Measurements from ENCODE around the gene CDC73. TPM values are rescaled to one million over a fixed set of nuclear protein-coding genes. Genes with fewer than 3 reads are reported as not detected.
A peak's percentile ranks its signal among the peaks of the same experiment; 100 is the strongest.
"Not testable (repeated sequence)": the region's sequence is repeated elsewhere in the genome, so short reads cannot be mapped to it uniquely, and the experiment has no call there.

Gene CDC73
- total and polyA plus RNA-seq, 9 donors: 11.9 to 59.2 (median 52.0) TPM

DNA sequence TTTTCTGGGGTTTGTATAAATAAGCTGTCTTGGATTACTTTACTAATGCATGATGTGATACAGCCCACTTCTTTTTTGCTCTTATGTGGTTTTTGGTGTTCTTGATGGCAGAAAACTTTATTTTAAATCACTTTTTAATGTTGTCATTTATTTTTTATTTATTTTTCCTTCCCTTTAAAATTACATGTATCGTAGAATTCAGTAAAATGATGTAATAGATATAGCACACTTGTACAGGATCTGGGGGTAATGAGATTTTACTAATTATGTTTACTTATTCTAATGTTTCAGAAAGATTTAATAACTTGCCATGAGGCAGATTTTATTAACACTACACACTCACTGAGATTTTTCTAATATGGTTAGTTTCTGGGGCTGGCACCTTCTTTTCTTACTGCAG lies 65.3 kb downstream of the CDC73 start:
- Histone ChIP-seq H3K36me3 (no peaks in the 10 kb centered on the region), H3K4me1 (ENCODE audit: insufficient read depth) (peaks cover 3% of the 10 kb centered on the region), H3K27ac (peak overlapping the region in 1 of 2 donors; percentile 34), H3K9me3 (no peaks in the 10 kb centered on the region), H3K4me3 (no peak overlapping the region), H3K27me3 (no peaks in the 10 kb centered on the region)
- intact Hi-C loops (cut with DNase I): no loop called here
- no peak for DNase-seq
- no peak for TF ChIP-seq EP300 (IDR thresholded peaks at IDR 0.05)
- TF ChIP-seq POLR2A (IDR thresholded peaks at IDR 0.05): no peak
- TF ChIP-seq, protein P1, sequence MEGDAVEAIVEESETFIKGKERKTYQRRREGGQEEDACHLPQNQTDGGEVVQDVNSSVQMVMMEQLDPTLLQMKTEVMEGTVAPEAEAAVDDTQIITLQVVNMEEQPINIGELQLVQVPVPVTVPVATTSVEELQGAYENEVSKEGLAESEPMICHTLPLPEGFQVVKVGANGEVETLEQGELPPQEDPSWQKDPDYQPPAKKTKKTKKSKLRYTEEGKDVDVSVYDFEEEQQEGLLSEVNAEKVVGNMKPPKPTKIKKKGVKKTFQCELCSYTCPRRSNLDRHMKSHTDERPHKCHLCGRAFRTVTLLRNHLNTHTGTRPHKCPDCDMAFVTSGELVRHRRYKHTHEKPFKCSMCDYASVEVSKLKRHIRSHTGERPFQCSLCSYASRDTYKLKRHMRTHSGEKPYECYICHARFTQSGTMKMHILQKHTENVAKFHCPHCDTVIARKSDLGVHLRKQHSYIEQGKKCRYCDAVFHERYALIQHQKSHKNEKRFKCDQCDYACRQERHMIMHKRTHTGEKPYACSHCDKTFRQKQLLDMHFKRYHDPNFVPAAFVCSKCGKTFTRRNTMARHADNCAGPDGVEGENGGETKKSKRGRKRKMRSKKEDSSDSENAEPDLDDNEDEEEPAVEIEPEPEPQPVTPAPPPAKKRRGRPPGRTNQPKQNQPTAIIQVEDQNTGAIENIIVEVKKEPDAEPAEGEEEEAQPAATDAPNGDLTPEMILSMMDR (IDR thresholded peaks at IDR 0.05): no peak
- WGBS, 3 donors: 55 to 71% (median 69%) methylated on average over 1 of the region's 1 CpG

DNA sequence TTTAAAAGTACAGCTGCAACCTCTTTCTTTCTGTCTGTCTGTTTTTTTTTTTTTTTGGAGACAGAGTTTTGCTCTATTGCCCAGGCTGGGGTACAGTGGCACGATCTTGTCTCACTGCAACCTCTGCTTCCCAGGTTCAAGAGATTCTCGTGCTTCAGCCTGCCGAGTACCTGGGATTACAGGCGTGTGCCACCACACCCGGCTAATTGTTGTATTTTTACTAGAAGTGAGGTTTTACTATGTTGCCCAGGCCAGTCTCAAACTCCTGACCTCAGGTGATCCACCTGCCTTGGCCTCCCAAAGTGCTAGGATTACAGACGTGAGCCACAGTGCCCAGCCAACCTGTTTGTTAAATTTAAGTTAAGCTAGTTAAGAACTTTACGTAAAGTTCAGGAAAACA lies 67.1 kb downstream of the CDC73 start:
- H3K4me1 ChIP-seq (ENCODE audit: insufficient read depth); DNase-seq; H3K4me3 ChIP-seq; H3K9me3 ChIP-seq; intact Hi-C loops (cut with DNase I); H3K36me3 ChIP-seq; H3K27me3 ChIP-seq: not testable (repeated sequence)
- peak overlapping the region in 1 of 2 donors; percentile 34 for H3K27ac ChIP-seq
- 81 to 95% (median 90%) methylated on average over 7 of the region's 7 CpGs for WGBS, 3 donors

DNA sequence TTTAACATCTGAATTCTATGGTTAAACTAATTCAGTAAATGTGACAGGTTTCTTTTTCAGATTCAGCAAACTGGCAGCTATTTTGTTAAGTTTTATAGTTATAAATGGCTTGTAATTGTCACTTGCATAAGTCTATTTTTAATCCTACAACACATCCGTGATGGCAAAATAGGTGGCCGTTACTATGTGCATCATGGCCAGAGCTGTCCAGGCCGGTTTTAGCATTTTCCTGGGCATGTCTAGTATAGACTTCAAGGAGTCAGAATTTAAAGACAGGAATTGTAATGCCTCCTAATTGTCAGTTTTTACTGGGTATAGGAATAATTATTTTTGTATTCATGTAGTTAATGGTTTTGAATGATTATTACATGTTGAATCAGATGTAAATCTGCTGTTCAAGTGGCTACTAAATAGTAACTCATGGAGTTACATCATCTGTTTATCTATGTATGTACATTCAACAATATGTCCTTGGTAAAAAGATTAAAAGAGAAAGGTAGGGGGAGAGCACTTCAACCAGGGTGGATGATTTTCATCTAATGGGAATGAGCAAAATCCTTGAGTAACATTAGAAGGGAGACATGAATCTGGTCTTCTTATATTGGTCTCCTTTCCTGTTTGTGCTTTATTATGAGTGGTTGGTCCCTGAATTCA lies 67.7 kb downstream of the CDC73 start:
- H3K36me3 ChIP-seq: no peaks in the 10 kb centered on the region
- TF ChIP-seq EP300 (IDR thresholded peaks at IDR 0.05) (no peak), POLR2A (IDR thresholded peaks at IDR 0.05) (no peak)
- TF ChIP-seq, protein P1 (IDR thresholded peaks at IDR 0.05): no peak
- WGBS, 3 donors: 89 to 95% (median 92%) methylated on average over 3 of the region's 3 CpGs
- H3K27ac ChIP-seq: no peak overlapping the region
- no peaks in the 10 kb centered on the region for H3K27me3 ChIP-seq
- H3K9me3 ChIP-seq: no peaks in the 10 kb centered on the region
- H3K4me3 ChIP-seq: no peak overlapping the region
- DNase-seq: no peak
- intact Hi-C loops (cut with DNase I): no loop called here
- peaks cover 3% of the 10 kb centered on the region for H3K4me1 ChIP-seq (ENCODE audit: insufficient read depth)

DNA sequence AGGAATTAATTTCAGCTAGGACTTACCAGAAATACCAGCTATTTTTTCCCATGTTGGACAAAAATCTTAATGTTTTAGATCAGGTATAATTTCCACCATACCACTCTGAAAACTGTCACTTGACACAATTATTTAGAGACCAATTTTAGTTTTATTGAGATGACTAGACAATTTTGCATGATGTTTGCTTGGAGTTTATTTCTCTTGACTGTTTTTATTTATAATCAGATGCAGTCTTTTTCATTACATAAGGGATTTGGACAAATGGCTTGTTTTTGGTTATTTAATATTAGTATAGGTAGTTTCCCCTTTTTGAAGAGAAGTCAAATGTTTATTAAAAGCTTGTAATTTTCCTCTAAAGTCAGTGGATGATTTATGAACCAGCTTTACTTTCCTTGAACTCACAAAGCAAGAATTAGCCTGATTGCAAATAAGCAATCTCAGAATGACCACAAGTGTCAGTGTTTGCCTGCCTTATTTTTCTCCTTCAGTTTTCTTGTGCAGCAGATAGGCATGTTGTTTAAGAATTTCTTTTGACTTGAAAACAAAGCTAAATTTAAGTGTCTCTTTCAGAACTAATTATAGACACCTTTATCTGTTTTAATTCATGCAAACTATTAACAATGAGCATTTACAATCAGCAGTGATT lies 68.4 kb downstream of the CDC73 start:
- H3K4me3 ChIP-seq: no peak overlapping the region
- TF ChIP-seq, protein P1 (IDR thresholded peaks at IDR 0.05): peak in 1 of 3 donors; percentile 24
- TF ChIP-seq EP300 (IDR thresholded peaks at IDR 0.05) (no peak), POLR2A (IDR thresholded peaks at IDR 0.05) (no peak)
- no peaks in the 10 kb centered on the region for H3K9me3 ChIP-seq
- H3K27me3 ChIP-seq: no peaks in the 10 kb centered on the region
- H3K36me3 ChIP-seq: no peaks in the 10 kb centered on the region
- DNase-seq: no peak
- peaks cover 3% of the 10 kb centered on the region for H3K4me1 ChIP-seq (ENCODE audit: insufficient read depth)
- no peak overlapping the region for H3K27ac ChIP-seq
- intact Hi-C loops (cut with DNase I): no loop called here

DNA sequence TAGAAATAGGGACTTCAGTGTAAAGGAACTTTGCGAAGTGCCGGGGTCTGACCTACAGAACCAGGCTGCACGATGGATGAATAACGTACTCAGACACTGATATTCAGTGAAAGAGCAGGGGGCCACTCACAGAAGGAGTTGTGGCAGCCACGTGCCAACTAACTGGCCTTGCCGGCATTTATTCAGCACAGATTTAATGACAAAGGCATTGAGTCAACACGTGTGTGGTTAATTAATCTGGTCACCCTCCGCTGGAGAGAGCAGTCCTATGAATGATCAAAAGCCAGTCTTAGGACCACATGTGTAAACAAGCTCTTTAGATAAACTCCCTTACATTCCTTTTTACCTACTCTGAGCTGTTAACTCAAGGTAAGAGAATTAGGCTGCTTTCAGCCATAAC lies 70.8 kb downstream of the CDC73 start:
- intact Hi-C loops (cut with DNase I): no loop called here
- peaks cover 3% of the 10 kb centered on the region for H3K4me1 ChIP-seq (ENCODE audit: insufficient read depth)
- WGBS, 3 donors: 94 to 99% (median 98%) methylated on average over 8 of the region's 8 CpGs
- TF ChIP-seq, protein P1 (IDR thresholded peaks at IDR 0.05): no peak
- no peaks in the 10 kb centered on the region for H3K27me3 ChIP-seq
- DNase-seq: no peak
- H3K4me3 ChIP-seq: no peak overlapping the region
- H3K9me3 ChIP-seq: no peaks in the 10 kb centered on the region
- no peak overlapping the region for H3K27ac ChIP-seq
- no peaks in the 10 kb centered on the region for H3K36me3 ChIP-seq

All from ovary (tissue), 9 donors.